GM12878 (cell line): ENCODE measurements around the gene LRRC55. TPM values are rescaled to one million over a fixed set of nuclear protein-coding genes. Genes with fewer than 3 reads are reported as not detected.

Experiments used
- ATF7 ChIP-seq: fragments of 450-650 bp; IDR thresholded peaks from 2 replicates; pipeline ENCODE4 v1.6.1; 2016; ENCODE audit warnings: low read depth, mild to moderate bottlenecking
- BHLHE40 ChIP-seq, 2 experiments: fragments of 450-650 bp in 1 of 2; IDR thresholded peaks; 2 replicates each; pipeline ENCODE4 v1.6.1; 2011 to 2017; ENCODE audit warnings: low read depth in 2 of 2, borderline replicate concordance in 1 of 2, improper control_type of control experiment in 1 of 2, low read length in 1 of 2, mild to moderate bottlenecking in 1 of 2
- BRCA1 ChIP-seq: IDR thresholded peaks from 2 replicates; pipeline ENCODE4 v1.6.1; 2011; ENCODE audit warnings: low read depth, low read length, improper control_type of control experiment
- CEBPB ChIP-seq, 2 experiments: fragments of 150-350 bp in 1 of 2; IDR thresholded peaks; 2 replicates each; pipeline ENCODE4 v1.6.1; 2012 to 2014; ENCODE audit warnings: low read depth in 2 of 2, low read length in 2 of 2, borderline replicate concordance in 1 of 2, inconsistent platforms in 1 of 2
- HCFC1 ChIP-seq: fragments of 150-350 bp; IDR thresholded peaks from 2 replicates; pipeline ENCODE4 v1.6.1; 2014; ENCODE audit warnings: low read length
- RB1 ChIP-seq: fragments of 450-650 bp; formaldehyde crosslinking; IDR thresholded peaks from 2 replicates; pipeline ENCODE4 v1.6.1; 2017; ENCODE audit warnings: mild to moderate bottlenecking, borderline replicate concordance
- SUZ12 ChIP-seq: fragments of 200-600 bp; sonication (generic); IDR thresholded peaks from one replicate; pipeline ENCODE4 v1.6.1; 2018; ENCODE audit warnings: antibody characterized with exemption, mild to moderate bottlenecking; ENCODE audit not compliant: unreplicated experiment
- polyA plus RNA-seq, 11 experiments: library from polyadenylated mRNA; depleted of rRNA in 4 of 11; unstranded in 6 of 11; stranded (reverse) in 5 of 11; fragments of >200 nt; fragmentation: Nextera tagmentation in 4 of 11; fragmentation: Illumina TruSeq in 1 of 11; extraction: Ambion mirVana in 4 of 11; extraction: Trizol in 1 of 11; gene quantifications; 1 replicate in 1 of 11; 2 replicates in 10 of 11; pipeline versions ENCODE4 v1.2.1 to v1.2.3, GENCODE V29; 2011 to 2016; ENCODE audit warnings: inconsistent platforms in 2 of 11, missing spikeins in 2 of 11, low read depth in 1 of 11
- total RNA-seq, 4 experiments: library from RNA; depleted of rRNA in 3 of 4; stranded (reverse); fragments of >200 nt in 3 of 4; fragmentation: Illumina TruSeq in 1 of 4; extraction: Trizol in 1 of 4; gene quantifications; 2 replicates each; pipeline versions ENCODE4 v1.2.1 to v1.2.3, GENCODE V29; 2013 to 2021
- TF ChIP-seq, protein P1 (sequence below): fragments of 450-650 bp; IDR thresholded peaks from 2 replicates; pipeline ENCODE4 v1.6.1; 2017; ENCODE audit warnings: mild to moderate bottlenecking, low read depth, inconsistent platforms; ENCODE audit not compliant: poor library complexity, severe bottlenecking
- TF ChIP-seq, protein P2 (sequence below): fragments of 450-650 bp; IDR thresholded peaks from 2 replicates; pipeline ENCODE4 v1.6.1; 2018; ENCODE audit warnings: borderline replicate concordance, mild to moderate bottlenecking; ENCODE audit not compliant: partially characterized antibody
- TF ChIP-seq, protein P3 (sequence below): fragments of 150-350 bp; IDR thresholded peaks from 2 replicates; pipeline ENCODE4 v1.6.1; 2014; ENCODE audit warnings: mild to moderate bottlenecking, low read depth, low read length

Gene LRRC55
- total and polyA plus RNA-seq, 10 of the 15 experiments (the other 5 are each of a cell fraction or from before 2014, with no cell fraction given), result 0.01 to 0.04 TPM; not detected in 8

DNA sequence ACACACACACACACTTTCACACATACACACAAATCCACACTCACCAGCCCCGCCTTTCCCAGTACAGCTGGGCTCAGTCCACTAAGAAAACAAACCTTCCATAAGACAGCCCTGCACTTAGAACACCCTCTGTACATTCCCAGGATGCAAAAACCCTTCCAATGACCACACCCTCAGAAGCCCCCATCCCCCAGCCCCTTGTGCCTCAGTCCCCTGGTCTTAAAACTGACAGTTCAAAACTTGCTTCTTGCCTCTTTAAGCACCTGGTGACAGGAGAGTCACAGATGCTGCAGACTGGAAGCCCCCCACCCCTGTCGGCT, 32.3 kb downstream of the LRRC55 start (continued):
- TF ChIP-seq, protein P1, sequence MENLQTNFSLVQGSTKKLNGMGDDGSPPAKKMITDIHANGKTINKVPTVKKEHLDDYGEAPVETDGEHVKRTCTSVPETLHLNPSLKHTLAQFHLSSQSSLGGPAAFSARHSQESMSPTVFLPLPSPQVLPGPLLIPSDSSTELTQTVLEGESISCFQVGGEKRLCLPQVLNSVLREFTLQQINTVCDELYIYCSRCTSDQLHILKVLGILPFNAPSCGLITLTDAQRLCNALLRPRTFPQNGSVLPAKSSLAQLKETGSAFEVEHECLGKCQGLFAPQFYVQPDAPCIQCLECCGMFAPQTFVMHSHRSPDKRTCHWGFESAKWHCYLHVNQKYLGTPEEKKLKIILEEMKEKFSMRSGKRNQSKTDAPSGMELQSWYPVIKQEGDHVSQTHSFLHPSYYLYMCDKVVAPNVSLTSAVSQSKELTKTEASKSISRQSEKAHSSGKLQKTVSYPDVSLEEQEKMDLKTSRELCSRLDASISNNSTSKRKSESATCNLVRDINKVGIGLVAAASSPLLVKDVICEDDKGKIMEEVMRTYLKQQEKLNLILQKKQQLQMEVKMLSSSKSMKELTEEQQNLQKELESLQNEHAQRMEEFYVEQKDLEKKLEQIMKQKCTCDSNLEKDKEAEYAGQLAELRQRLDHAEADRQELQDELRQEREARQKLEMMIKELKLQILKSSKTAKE, result no peak
- TF ChIP-seq, protein P2, sequence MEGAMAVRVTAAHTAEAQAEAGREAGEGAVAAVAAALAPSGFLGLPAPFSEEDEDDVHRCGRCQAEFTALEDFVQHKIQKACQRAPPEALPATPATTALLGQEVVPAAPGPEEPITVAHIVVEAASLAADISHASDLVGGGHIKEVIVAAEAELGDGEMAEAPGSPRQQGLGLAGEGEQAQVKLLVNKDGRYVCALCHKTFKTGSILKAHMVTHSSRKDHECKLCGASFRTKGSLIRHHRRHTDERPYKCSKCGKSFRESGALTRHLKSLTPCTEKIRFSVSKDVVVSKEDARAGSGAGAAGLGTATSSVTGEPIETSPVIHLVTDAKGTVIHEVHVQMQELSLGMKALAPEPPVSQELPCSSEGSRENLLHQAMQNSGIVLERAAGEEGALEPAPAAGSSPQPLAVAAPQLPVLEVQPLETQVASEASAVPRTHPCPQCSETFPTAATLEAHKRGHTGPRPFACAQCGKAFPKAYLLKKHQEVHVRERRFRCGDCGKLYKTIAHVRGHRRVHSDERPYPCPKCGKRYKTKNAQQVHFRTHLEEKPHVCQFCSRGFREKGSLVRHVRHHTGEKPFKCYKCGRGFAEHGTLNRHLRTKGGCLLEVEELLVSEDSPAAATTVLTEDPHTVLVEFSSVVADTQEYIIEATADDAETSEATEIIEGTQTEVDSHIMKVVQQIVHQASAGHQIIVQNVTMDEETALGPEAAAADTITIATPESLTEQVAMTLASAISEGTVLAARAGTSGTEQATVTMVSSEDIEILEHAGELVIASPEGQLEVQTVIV, result no peak
- no peak for TF ChIP-seq RB1
- no peak for TF ChIP-seq SUZ12
- no peak for TF ChIP-seq CEBPB (IDR thresholded peaks at IDR 0.05; ENCODE audit: borderline replicate concordance in 1 of 2, low read depth in 2 of 2, low read length in 2 of 2)
- TF ChIP-seq HCFC1, result no peak
- TF ChIP-seq, protein P3, sequence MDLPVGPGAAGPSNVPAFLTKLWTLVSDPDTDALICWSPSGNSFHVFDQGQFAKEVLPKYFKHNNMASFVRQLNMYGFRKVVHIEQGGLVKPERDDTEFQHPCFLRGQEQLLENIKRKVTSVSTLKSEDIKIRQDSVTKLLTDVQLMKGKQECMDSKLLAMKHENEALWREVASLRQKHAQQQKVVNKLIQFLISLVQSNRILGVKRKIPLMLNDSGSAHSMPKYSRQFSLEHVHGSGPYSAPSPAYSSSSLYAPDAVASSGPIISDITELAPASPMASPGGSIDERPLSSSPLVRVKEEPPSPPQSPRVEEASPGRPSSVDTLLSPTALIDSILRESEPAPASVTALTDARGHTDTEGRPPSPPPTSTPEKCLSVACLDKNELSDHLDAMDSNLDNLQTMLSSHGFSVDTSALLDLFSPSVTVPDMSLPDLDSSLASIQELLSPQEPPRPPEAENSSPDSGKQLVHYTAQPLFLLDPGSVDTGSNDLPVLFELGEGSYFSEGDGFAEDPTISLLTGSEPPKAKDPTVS, result no peak
- no peak for TF ChIP-seq BHLHE40 (IDR thresholded peaks at IDR 0.05; ENCODE audit: borderline replicate concordance in 1 of 2, low read depth in 2 of 2, low read length in 1 of 2)
- no peak for TF ChIP-seq ATF7
- no peak for TF ChIP-seq BRCA1
